ENCODE measurements around the gene SEMA3D. TPM values are rescaled to one million over a fixed set of nuclear protein-coding genes. Genes with fewer than 3 reads are reported as not detected.
"Not testable (repeated sequence)": the region's sequence is repeated elsewhere in the genome, so short reads cannot be mapped to it uniquely, and the experiment has no call there.

The SEMA3D gene
- total RNA-seq, 2 donors from 2014 or later: 10.7 to 16.5 TPM

DNA sequence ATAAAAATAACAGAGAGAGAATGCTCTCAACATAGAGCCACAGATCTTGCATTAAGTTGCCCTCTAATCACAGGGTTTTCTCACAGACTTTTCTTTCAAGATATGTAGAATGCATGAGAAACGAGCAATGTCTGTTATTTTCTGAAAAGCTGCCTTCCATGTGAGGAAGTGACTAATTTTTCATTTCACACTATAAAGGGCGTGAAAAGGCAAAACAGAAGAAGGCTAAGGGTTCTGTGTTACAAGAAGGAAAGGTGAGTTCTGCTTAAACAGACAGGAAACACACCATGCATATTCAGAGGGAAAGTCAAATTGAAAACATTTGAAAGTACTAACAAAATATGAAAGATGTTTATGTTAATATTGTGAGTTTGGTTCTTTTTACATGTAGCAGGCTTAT is 189.2 kb downstream of the SEMA3D start:
- Histone ChIP-seq H3K27ac (no peak overlapping the region), H3K4me3 (no peak overlapping the region), H3K9me3 (no peaks in the 10 kb centered on the region), H3K4me1 (replicated peaks) (no peaks in the 10 kb centered on the region), H3K36me3 (no peaks in the 10 kb centered on the region), H3K27me3 (replicated peaks; ENCODE audit: insufficient read depth) (no peaks in the 10 kb centered on the region)
- WGBS: 77% methylated on average over 2 of the region's 2 CpGs
- TF ChIP-seq POLR2A (IDR thresholded peaks at IDR 0.05): no peak
- TF ChIP-seq, protein P1, sequence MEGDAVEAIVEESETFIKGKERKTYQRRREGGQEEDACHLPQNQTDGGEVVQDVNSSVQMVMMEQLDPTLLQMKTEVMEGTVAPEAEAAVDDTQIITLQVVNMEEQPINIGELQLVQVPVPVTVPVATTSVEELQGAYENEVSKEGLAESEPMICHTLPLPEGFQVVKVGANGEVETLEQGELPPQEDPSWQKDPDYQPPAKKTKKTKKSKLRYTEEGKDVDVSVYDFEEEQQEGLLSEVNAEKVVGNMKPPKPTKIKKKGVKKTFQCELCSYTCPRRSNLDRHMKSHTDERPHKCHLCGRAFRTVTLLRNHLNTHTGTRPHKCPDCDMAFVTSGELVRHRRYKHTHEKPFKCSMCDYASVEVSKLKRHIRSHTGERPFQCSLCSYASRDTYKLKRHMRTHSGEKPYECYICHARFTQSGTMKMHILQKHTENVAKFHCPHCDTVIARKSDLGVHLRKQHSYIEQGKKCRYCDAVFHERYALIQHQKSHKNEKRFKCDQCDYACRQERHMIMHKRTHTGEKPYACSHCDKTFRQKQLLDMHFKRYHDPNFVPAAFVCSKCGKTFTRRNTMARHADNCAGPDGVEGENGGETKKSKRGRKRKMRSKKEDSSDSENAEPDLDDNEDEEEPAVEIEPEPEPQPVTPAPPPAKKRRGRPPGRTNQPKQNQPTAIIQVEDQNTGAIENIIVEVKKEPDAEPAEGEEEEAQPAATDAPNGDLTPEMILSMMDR (IDR thresholded peaks at IDR 0.05): no peak
- intact Hi-C loops (cut with DNase I): no loop called here
- no peak for DNase-seq (ENCODE audit: low spot score)

- H3K27me3 ChIP-seq (replicated peaks; ENCODE audit: insufficient read depth); intact Hi-C loops (cut with DNase I); H3K27ac ChIP-seq; H3K4me3 ChIP-seq; H3K36me3 ChIP-seq; DNase-seq (ENCODE audit: low spot score); H3K4me1 ChIP-seq (replicated peaks); H3K9me3 ChIP-seq: not testable (repeated sequence)
- 89% methylated on average over 9 of the region's 9 CpGs for WGBS
These were observed 193.9 kb downstream of the SEMA3D start for GRCh38 chr7:84992954-84993353.

GRCh38 chr7:84985073-84985784 is 201.6 kb downstream of the SEMA3D start:
- Histone ChIP-seq H3K27ac (no peak overlapping the region), H3K9me3 (no peaks in the 10 kb centered on the region), H3K4me1 (replicated peaks) (no peaks in the 10 kb centered on the region), H3K27me3 (replicated peaks; ENCODE audit: insufficient read depth) (no peaks in the 10 kb centered on the region), H3K4me3 (no peak overlapping the region), H3K36me3 (no peaks in the 10 kb centered on the region)
- TF ChIP-seq POLR2A (IDR thresholded peaks at IDR 0.05) (no peak), POLR2AphosphoS5 (IDR thresholded peaks at IDR 0.05) (no peak)
- TF ChIP-seq, protein P1 (IDR thresholded peaks at IDR 0.05): no peak
- WGBS: 92% methylated on average over 2 of the region's 2 CpGs
- no peak for DNase-seq (ENCODE audit: low spot score)
- intact Hi-C loops (cut with DNase I): no loop called here

- no peak overlapping the region for H3K4me3 ChIP-seq
- intact Hi-C loops (cut with DNase I): no loop called here
These were observed 204.7 kb downstream of the SEMA3D start for GRCh38 chr7:84982199-84982598.

GRCh38 chr7:84981055-84981976 is 205.5 kb downstream of the SEMA3D start:
- Histone ChIP-seq H3K9me3 (no peaks in the 10 kb centered on the region), H3K4me3 (no peak overlapping the region), H3K27ac (no peak overlapping the region), H3K36me3 (no peaks in the 10 kb centered on the region), H3K27me3 (replicated peaks; ENCODE audit: insufficient read depth) (no peaks in the 10 kb centered on the region), H3K4me1 (replicated peaks) (no peaks in the 10 kb centered on the region)
- TF ChIP-seq POLR2AphosphoS5 (IDR thresholded peaks at IDR 0.05) (no peak), POLR2A (IDR thresholded peaks at IDR 0.05) (no peak)
- TF ChIP-seq, protein P1 (IDR thresholded peaks at IDR 0.05): no peak
- intact Hi-C loops (cut with DNase I): no loop called here
- DNase-seq (ENCODE audit: low spot score): no peak
- 77% methylated on average over 6 of the region's 6 CpGs for WGBS

More at GRCh38 chr7:84982199-84982598, 204.7 kb downstream of the SEMA3D start:
- H3K27me3 ChIP-seq (replicated peaks; ENCODE audit: insufficient read depth): no peaks in the 10 kb centered on the region
- no peaks in the 10 kb centered on the region for H3K9me3 ChIP-seq
- H3K4me1 ChIP-seq (replicated peaks): no peaks in the 10 kb centered on the region
- H3K36me3 ChIP-seq: no peaks in the 10 kb centered on the region
- no peak for DNase-seq (ENCODE audit: low spot score)
- H3K27ac ChIP-seq: no peak overlapping the region
- TF ChIP-seq, protein P1 (IDR thresholded peaks at IDR 0.05): no peak
- TF ChIP-seq POLR2A (IDR thresholded peaks at IDR 0.05): no peak
- no peak for TF ChIP-seq POLR2AphosphoS5 (IDR thresholded peaks at IDR 0.05)

All from prostate gland (tissue), 2 donors.